ENCODE data around the gene AK1.

AK1 gene, protein sequence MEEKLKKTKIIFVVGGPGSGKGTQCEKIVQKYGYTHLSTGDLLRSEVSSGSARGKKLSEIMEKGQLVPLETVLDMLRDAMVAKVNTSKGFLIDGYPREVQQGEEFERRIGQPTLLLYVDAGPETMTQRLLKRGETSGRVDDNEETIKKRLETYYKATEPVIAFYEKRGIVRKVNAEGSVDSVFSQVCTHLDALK

DNA sequence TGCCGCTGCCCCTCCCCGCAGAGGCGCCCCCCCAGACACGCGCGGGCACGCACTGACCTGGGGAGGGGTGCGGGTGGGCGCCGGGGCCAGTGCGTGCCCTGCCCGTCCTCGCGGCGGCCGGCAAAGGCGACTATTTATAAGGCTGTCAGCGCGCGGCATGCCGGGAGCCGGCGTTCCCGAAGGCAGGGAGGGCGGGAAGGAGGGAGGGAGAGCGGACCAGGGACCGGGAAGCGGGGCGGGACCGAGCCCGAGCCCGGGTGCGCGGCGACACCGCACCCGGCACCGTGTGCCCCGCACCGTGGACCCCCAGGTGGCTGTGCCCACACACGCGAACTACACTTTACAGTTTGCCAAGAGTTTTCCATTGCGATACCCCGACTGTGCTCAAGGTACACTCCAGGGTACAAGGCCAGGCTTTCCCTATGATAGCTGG lies at the start of gene AK1:
AK1 (minus strand) TSS at position 110 of the 433 bp plus-strand sequence. CDS start 3,058 bp downstream, outside the sequence.
- Histone ChIP-seq H3K27me3 (no peaks in the 10 kb centered on the region), H3K27ac (peak within 1 kb of the TSS; percentile 76 to 81), H3K4me3 (peak within 1 kb of the TSS; percentile 63 to 66), H3K4me1 (peaks cover 0 to 55% (median 53%) of the 10 kb centered on the region in 4 donors), H3K9me3 (no peaks in the 10 kb centered on the region), H3K36me3 (peaks cover 0 to 13% (median 6%) of the 10 kb centered on the region in 3 donors)
- TF ChIP-seq, protein P1, sequence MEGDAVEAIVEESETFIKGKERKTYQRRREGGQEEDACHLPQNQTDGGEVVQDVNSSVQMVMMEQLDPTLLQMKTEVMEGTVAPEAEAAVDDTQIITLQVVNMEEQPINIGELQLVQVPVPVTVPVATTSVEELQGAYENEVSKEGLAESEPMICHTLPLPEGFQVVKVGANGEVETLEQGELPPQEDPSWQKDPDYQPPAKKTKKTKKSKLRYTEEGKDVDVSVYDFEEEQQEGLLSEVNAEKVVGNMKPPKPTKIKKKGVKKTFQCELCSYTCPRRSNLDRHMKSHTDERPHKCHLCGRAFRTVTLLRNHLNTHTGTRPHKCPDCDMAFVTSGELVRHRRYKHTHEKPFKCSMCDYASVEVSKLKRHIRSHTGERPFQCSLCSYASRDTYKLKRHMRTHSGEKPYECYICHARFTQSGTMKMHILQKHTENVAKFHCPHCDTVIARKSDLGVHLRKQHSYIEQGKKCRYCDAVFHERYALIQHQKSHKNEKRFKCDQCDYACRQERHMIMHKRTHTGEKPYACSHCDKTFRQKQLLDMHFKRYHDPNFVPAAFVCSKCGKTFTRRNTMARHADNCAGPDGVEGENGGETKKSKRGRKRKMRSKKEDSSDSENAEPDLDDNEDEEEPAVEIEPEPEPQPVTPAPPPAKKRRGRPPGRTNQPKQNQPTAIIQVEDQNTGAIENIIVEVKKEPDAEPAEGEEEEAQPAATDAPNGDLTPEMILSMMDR (IDR thresholded peaks at IDR 0.05): no peak
- intact Hi-C loops (cut with DNase I; ENCODE audit: low total_unique reads): no loop called here
- peak; percentile 80 to 93 for DNase-seq

DNA sequence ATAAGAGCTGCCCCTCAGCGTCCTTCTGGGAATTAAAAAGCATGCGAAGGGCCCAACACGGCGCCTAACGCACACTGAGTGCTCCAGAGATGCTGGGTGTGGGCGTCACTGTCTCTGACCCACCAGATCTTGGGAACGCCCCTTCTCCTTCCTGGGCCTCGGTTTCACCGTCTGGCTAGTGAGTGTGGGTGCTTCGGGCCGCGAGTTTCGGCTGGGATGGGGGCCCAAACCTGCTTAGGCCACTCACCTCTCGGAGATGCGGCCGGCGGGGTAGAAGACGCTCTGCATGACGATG lies 49.4 kb upstream of the AK1 start:
- Histone ChIP-seq H3K4me1 (peaks cover 0 to 40% (median 33%) of the 10 kb centered on the region in 4 donors), H3K27ac (no peak overlapping the region), H3K36me3 (no peaks in the 10 kb centered on the region), H3K27me3 (peaks cover 0 to 54% of the 10 kb centered on the region in 2 donors), H3K9me3 (no peaks in the 10 kb centered on the region), H3K4me3 (peak overlapping the region in 1 of 2 donors; percentile 10)
- intact Hi-C loops (cut with DNase I; ENCODE audit: low total_unique reads): loop anchor here (2.0 kb wide), 1 partner anchor 336 kb away; no protein-coding TSS in a partner anchor
- TF ChIP-seq, protein P1 (IDR thresholded peaks at IDR 0.05): no peak
- DNase-seq: no peak

DNA sequence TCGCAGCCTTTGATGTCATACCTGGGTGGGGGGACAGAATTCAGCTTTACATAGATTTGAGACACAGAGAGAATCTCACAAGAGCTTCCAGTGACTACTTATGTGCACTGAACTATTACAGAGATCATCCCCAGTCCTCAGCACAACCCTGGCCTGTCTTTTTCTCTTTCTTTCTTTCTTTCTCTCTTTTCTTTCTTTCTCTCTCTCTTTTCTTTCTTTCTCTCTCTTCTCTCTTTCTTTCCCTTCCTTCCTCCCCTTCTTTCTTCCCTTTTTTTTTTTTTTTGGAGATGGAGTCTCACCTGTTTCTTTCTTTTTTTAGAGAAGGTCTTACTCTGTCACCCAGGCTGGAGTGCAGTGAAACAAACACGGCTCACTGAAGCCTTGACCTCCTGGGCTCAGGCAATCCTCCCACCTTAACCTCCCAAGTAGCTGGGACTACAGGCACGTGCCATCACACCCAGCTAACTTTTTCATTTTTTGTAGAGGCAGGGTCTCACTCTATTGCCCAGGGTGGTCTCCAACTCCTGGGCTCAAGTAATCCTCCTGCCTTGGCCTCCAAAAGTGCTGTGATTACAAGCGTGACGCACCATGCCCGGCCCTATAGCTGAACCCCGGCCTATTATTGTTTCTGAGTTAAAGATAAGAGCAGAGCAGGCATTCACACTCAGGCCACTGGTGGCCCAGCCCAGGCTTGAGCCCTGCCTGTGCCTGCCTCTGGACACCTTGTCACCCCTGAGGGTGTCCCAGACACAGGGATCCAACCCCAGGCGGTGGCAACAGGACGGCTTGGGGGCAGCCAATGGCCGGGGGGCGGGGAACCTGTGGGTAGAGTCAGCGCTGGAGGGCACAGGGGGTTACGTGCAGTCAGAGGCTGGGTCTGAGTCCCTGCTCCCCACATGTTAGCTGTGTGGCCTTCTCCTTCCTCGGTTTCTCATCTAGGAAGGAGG lies 48.8 kb upstream of the AK1 start:
- intact Hi-C loops (cut with DNase I; ENCODE audit: low total_unique reads): loop anchor here (2.0 kb wide), 1 partner anchor 335 kb away; no protein-coding TSS in a partner anchor
- H3K4me1 ChIP-seq: peaks cover 6 to 41% (median 34%) of the 10 kb centered on the region in 4 donors
- no peak overlapping the region for H3K27ac ChIP-seq
- H3K36me3 ChIP-seq: no peaks in the 10 kb centered on the region
- no peaks in the 10 kb centered on the region for H3K9me3 ChIP-seq
- peaks cover 0 to 57% of the 10 kb centered on the region in 2 donors for H3K27me3 ChIP-seq
- DNase-seq: no peak
- no peak overlapping the region for H3K4me3 ChIP-seq
- TF ChIP-seq, protein P1 (IDR thresholded peaks at IDR 0.05): no peak

DNA sequence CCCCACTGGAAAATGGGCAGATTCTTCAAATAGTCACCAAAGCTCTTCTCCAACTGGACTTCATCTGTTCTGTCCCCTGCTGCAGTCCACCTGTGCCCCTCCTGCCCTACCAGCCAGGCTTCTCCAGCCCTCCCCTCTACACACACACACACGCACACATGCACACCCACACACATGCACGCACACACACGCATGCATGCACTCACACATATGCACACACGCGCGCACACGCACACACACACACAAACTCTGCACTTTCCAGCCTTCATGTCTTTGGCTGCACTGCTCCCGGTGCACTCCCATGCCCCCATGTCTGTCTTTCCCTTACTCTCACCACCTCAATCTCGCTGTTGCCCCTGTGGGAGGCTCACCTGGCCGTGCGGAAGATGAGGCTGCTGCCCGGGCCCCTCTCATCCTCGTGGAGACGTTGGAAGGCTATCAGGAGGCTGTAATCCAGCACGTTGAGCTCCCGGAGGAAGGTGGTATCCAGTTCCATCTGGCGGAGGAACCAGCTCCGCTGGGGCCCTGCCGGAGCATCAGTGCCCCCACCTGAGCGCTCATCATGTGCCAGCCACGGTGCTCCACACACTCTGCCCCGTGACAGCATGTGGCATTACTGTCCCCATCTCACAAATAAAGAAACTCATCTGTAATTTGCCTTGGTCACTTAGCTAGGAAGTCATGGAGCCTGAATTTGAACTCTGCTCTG lies 47.4 kb upstream of the AK1 start:
- DNase-seq: no peak
- intact Hi-C loops (cut with DNase I; ENCODE audit: low total_unique reads): loop anchor here (5.0 kb wide), 1 partner anchor 423 kb away; no protein-coding TSS in a partner anchor
- TF ChIP-seq, protein P1 (IDR thresholded peaks at IDR 0.05): no peak
- Histone ChIP-seq H3K27ac (no peak overlapping the region), H3K36me3 (no peaks in the 10 kb centered on the region), H3K4me1 (peaks cover 6 to 32% (median 27%) of the 10 kb centered on the region in 4 donors), H3K4me3 (no peak overlapping the region), H3K27me3 (peaks cover 0 to 53% of the 10 kb centered on the region in 2 donors), H3K9me3 (no peaks in the 10 kb centered on the region)

DNA sequence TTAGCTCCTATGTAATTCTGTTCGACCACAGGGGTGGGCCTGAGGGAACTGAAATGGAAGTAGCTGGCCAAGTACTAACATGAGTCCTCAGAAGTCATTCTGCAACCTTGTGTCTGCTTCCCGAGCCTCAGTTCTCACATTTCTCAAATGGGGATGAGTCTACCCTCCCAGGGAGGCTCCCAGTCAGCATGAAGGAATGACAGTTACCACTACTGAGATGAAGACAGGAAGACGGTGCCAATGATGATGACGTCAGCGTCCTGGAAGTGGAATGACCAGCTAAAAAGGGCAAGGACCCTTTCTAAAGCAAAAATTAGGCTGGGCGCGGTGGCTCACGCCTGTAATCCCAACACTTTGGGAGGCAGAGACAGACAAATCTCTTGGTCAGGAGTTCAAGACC lies 46.3 kb upstream of the AK1 start:
- no peak overlapping the region for H3K27ac ChIP-seq
- intact Hi-C loops (cut with DNase I; ENCODE audit: low total_unique reads): loop anchor here (2.0 to 5.0 kb wide), 2 partner anchors 187 to 421 kb away; no protein-coding TSS in a partner anchor
- TF ChIP-seq, protein P1 (IDR thresholded peaks at IDR 0.05): no peak
- H3K9me3 ChIP-seq: no peaks in the 10 kb centered on the region
- H3K4me3 ChIP-seq: no peak overlapping the region
- H3K4me1 ChIP-seq: peaks cover 6 to 43% (median 32%) of the 10 kb centered on the region in 4 donors
- no peak for DNase-seq
- peaks cover 0 to 43% of the 10 kb centered on the region in 2 donors for H3K27me3 ChIP-seq
- no peaks in the 10 kb centered on the region for H3K36me3 ChIP-seq

Data from tibial artery (tissue), 4 donors.